GM21526 (cell line): Measurements from ENCODE around the gene DOLPP1.

Experiments
- ATAC-seq: cut with Tn5 transposase; IDR thresholded peaks from one replicate; pipeline ENCODE4 v1.9.1; 2021; ENCODE audit warnings: moderate library complexity; ENCODE audit not compliant: unreplicated experiment, low FRiP score

Gene DOLPP1

GRCh38 chr9:129136446-129137035, 55.6 kb downstream of the DOLPP1 start:
- no peak for ATAC-seq

DNA sequence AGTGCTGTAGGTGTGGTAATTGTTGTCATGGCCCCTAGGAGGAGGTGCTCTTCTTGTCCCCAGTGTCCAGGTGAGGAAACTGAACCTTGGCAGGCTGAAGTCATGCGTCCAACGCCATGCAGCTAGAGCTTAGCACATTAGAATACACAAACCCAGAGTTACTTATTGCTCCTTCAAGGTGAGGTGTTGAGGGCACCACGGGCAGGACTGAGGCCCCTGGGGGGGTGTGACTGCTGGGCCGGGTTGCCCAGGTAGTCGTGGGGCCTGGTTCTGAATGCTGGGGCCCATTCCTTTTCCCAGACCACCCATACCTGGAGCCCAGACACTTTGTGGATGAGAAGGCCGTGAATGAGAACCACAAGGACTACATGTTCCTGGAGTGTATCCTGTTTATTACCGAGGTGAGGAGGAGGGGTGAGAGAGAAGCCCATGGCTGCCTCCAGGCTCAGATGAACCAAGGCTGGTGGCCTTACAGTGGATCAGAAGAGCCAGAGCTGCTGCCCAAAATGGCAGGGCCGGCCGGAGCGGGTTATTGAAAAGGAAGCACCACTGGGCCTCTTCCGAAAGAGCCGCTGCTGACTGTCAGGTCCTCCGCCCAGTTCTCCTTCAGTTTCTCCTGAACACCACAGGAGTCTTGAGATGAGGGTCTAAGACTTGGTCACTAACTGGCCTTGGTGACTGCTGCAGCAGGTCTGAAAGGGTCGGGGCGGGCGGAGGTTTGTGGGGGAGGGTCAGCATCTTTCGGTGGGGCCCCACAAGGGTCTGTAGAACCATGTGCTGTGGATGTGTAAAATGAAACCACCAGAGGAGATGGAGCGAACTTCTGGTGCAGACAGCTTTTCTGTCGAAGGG, 56.6 kb downstream of the DOLPP1 start:
- ATAC-seq: no peak

DNA sequence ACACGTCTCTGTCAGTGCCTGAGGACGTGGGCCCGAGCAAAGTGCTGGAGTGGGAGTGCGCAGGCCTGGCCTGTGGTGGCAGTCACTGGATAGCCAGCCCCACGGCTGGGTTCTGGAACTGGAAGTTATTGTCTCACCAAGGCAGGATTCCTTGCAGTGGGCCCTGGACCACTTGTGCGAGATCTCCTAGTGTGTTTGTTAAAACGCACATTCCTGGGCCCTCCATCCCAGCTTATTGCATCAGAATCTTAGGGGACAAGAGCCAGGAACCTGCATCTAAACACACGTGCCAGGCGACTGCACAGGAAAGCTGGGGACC, 57.2 kb downstream of the DOLPP1 start:
- ATAC-seq: no peak

- no peak for ATAC-seq
These were observed 57.7 kb downstream of the DOLPP1 start for GRCh38 chr9:129138476-129139232.

- peak; percentile 47 for ATAC-seq
These were observed 58.5 kb downstream of the DOLPP1 start for GRCh38 chr9:129139233-129139992.

GRCh38 chr9:129139993-129140396, 59.1 kb downstream of the DOLPP1 start:
- ATAC-seq: peak; percentile 48
